ENCODE measurements around the gene FGD5.

Gene FGD5, protein sequence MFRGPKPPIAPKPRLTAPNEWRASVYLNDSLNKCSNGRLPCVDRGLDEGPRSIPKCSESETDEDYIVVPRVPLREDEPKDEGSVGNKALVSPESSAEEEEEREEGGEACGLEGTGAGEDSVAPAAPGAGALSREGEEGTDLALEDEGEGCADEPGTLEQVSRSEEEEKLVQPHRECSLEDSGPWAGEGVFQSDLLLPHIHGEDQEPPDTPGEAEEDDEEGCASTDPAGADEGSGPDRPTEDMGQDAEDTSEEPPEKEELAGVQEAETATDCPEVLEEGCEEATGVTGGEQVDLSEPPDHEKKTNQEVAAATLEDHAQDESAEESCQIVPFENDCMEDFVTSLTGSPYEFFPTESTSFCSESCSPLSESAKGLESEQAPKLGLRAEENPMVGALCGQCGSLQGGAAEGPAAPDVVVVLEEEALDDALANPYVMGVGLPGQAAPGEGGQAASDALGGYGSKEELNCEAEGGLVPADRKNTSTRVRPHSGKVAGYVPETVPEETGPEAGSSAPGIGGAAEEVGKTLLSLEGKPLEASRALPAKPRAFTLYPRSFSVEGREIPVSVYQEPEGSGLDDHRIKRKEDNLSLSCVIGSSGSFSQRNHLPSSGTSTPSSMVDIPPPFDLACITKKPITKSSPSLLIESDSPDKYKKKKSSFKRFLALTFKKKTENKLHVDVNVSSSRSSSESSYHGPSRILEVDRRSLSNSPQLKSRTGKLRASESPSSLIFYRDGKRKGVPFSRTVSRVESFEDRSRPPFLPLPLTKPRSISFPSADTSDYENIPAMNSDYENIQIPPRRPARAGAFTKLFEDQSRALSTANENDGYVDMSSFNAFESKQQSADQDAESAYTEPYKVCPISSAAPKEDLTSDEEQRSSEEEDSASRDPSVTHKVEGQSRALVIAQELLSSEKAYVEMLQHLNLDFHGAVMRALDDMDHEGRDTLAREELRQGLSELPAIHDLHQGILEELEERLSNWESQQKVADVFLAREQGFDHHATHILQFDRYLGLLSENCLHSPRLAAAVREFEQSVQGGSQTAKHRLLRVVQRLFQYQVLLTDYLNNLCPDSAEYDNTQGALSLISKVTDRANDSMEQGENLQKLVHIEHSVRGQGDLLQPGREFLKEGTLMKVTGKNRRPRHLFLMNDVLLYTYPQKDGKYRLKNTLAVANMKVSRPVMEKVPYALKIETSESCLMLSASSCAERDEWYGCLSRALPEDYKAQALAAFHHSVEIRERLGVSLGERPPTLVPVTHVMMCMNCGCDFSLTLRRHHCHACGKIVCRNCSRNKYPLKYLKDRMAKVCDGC (N-terminal part only)

DNA sequence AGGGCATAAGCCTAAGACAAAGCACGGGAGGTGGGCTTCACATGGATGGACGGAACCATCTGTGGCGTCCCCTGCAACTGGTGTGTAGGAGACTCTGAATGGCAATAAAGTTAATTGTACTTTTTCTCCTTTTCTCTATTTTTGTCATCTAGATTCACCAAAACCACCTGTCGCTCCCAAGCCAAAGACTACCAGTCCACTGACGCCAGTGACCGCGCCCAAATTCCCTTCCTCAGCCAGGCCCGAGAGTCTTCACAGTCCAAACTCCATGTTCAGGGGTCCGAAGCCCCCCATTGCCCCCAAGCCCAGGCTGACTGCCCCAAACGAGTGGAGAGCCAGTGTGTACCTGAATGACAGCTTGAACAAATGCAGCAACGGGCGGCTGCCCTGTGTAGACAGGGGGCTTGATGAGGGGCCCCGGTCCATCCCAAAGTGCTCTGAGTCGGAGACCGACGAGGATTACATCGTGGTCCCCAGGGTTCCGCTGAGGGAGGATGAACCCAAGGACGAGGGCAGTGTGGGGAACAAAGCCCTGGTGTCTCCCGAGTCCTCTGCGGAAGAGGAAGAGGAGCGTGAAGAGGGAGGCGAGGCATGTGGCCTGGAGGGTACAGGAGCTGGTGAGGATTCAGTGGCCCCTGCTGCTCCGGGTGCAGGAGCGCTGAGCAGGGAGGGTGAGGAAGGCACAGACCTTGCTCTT, at the start of gene FGD5:
TSS of gene FGD5 (plus strand) at position 159 of the 697 bp plus-strand sequence. CDS start at position 269, 110 bp downstream.
- no peak for DNase-seq (ENCODE audit: low read depth)
- H3K4me3 ChIP-seq (ENCODE audit: low read depth, low read length), result no peak within 1 kb of the TSS
- TF ChIP-seq, protein P1, sequence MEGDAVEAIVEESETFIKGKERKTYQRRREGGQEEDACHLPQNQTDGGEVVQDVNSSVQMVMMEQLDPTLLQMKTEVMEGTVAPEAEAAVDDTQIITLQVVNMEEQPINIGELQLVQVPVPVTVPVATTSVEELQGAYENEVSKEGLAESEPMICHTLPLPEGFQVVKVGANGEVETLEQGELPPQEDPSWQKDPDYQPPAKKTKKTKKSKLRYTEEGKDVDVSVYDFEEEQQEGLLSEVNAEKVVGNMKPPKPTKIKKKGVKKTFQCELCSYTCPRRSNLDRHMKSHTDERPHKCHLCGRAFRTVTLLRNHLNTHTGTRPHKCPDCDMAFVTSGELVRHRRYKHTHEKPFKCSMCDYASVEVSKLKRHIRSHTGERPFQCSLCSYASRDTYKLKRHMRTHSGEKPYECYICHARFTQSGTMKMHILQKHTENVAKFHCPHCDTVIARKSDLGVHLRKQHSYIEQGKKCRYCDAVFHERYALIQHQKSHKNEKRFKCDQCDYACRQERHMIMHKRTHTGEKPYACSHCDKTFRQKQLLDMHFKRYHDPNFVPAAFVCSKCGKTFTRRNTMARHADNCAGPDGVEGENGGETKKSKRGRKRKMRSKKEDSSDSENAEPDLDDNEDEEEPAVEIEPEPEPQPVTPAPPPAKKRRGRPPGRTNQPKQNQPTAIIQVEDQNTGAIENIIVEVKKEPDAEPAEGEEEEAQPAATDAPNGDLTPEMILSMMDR (IDR thresholded peaks at IDR 0.05; ENCODE audit: low read depth, low read length, missing control alignments), result no peak

DNA sequence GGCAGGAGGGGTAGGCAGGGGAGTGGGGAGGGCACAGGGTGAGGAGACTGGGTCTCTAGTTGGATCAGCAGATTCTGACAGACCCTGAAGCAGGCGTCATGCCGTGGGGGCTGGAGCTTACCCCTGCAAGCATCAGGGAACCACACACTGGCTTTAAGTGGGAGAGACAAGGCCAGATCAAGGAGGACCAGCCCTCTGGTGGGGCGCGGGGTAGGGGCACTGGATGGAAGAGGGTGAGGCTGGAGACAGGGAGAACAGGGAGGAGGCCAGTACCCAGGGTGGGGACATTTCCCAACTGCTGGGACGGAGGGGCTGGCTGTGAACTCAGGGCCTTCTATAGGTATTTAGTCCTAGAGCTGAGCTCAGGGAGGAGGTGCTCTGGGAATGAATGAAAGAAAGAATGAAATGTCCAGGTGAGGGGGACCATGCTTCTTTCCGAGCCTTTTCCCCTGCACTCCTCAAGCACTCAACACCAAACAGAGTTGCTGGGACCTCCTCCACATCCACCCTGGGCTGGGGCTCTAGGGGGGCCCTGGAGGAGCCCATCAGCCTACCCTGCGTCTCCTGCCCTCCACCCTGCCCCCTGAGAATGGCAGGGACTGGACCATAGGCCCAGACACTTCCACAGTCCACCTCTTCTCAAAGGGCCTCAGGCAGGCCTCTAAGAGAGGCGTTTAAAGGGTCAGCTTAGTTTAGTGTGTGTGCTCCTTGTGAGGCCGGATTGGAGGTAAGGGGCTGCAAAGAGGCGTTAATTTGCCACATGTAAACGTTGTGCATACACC, 49.0 kb upstream of the FGD5 start:
- no peak for DNase-seq (ENCODE audit: low read depth)
- H3K4me3 ChIP-seq (ENCODE audit: low read depth, low read length), result no peak overlapping the region
- TF ChIP-seq, protein P1 (IDR thresholded peaks at IDR 0.05; ENCODE audit: low read depth, low read length, missing control alignments), result no peak

DNA sequence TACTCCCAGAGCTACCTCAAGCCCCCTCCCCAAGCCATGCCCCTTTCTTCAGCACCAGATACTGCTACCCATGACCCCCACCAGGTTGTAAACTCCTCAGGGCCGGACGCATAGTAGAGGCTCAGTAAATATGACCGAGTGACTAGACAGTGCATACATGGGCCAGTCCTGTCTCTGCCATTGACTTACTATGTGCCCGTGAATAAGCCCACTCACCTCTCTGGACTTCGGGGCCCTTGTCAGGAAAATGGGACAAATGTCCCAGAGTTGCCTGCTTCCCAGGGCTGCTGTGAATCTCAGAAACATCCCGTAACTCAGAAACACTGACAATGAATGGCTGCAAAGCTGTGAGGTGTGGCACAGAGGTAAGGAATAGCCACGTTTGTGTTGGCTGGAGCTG, 48.2 kb upstream of the FGD5 start:
- no peak overlapping the region for H3K4me3 ChIP-seq (ENCODE audit: low read depth, low read length)
- TF ChIP-seq, protein P1 (IDR thresholded peaks at IDR 0.05; ENCODE audit: low read depth, low read length, missing control alignments), result no peak
- no peak for DNase-seq (ENCODE audit: low read depth)

DNA sequence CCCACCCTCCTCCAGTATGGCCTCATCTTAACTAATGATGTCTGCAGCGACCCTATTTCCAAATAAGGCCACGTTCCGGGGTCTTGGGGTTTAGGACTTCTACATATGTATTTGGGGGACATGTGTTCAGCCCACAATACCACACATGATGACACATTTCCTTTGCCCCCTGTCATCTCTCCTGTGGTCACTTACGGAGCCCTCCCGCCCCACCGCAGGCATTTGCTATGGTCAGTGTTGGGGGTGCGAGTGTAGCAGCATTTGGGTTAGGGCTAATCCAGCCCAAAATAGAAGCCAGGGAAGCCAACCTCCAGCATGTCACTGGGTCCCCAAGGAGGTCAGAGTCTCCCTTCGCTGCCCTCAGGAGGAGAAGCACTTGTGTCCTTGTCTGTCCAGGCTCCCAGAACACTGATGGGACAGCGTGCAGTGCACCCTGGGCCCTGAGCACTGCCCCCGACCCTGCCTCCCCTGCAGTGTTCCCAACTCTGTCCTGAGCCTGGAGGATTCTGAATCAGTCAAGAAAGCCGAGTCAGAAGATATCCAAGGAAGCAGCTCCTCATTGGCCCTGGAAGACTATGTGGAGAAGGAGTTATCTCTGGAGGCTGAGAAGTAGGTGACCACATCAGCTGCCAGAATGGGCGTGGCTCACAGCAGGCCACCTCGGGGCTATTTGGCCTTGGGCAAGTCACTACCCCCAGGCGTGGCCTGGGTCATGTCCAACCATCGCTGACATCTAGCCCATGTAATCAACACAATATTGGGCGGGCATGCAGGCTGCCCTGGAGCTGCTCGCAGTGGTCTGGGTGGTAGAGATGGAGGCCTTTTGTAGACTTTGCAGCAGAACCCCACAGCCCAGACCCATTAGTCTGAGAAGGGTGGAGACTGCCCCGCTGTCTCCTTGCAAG, 46.9 kb upstream of the FGD5 start:
- DNase-seq (ENCODE audit: low read depth), result no peak
- no peak overlapping the region for H3K4me3 ChIP-seq (ENCODE audit: low read depth, low read length)
- TF ChIP-seq, protein P1 (IDR thresholded peaks at IDR 0.05; ENCODE audit: low read depth, low read length, missing control alignments), result no peak

DNA sequence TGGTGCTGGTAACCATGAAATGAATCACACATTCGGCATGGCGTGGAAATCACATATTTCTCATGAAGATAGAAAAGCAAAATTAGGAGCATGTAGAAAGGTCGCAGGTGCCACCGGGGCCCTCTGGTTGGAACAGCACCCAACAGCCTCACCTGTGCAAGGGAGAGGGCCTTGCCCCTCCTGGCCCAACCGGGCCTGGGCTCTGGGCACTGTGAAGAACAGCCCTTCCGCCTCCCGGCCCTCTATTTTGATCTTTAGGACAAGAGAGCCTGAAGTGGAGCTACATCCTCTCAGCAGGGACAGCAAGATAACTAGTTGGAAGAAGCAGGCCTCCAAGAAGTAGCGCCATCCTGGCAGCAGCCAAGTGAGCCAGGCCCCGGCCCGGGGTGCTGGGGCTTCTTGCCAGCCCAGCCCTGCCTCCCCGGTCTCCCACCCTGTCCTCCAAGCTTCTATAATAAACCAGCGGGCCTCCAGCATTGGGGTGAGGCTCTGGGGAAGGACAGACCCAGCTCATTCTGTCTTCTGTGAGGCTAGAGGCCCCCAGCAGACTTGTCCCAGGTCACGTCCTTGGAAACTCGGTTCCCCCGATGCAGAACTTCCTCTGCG, 46.1 kb upstream of the FGD5 start:
- no peak for DNase-seq (ENCODE audit: low read depth)
- TF ChIP-seq, protein P1 (IDR thresholded peaks at IDR 0.05; ENCODE audit: low read depth, low read length, missing control alignments), result no peak
- no peak overlapping the region for H3K4me3 ChIP-seq (ENCODE audit: low read depth, low read length)
